ENCODE data around the gene ANKUB1. TPM values are rescaled to one million over a fixed set of nuclear protein-coding genes. Genes with fewer than 3 reads are reported as not detected.

The ANKUB1 gene
- total and polyA plus RNA-seq, 9 of the 15 experiments (the other 6 are each of a cell fraction or from before 2014, with no cell fraction given): not detected

- ChIA-PET CTCF (ENCODE audit: low intra/inter-chr PET ratio) (no interaction called here), POLR2A (no interaction called here)
- no peak overlapping the region for H3K27ac ChIP-seq (ENCODE audit: extremely low read depth, low read depth, low read length)
- no peak overlapping the region for H3K4me3 ChIP-seq
- no peak overlapping the region for H3K9ac ChIP-seq (ENCODE audit: insufficient read depth in 1 of 2, low read depth in 2 of 2, low read length in 2 of 2)
- H3K79me2 ChIP-seq (ENCODE audit: control insufficient read depth, insufficient read depth, low read length): no peaks in the 10 kb centered on the region
- in situ Hi-C loops (cut with MboI): no loop called here
- intact Hi-C loops (cut with micrococcal nuclease): no loop called here
- no peaks in the 10 kb centered on the region for H3K27me3 ChIP-seq (ENCODE audit: control insufficient read depth in 2 of 2, insufficient read depth in 2 of 2, low read length in 2 of 2)
- H3K4me1 ChIP-seq (replicated peaks in 1 of 2; ENCODE audit: control insufficient read depth in 2 of 2, insufficient read depth in 2 of 2, low read length in 2 of 2): no peaks in the 10 kb centered on the region
- H2AFZ ChIP-seq (ENCODE audit: low read depth, low read length): no peak overlapping the region
- no peaks in the 10 kb centered on the region for H3K9me1 ChIP-seq (ENCODE audit: control insufficient read depth, insufficient read depth, low read length)
- no peak for FAIRE-seq
- 6% methylated on average over 2 of the region's 2 CpGs for WGBS (ENCODE audit: insufficient coverage, low coverage, missing lambda C conversion rate)
- DNase-seq (ENCODE audit: extremely low read depth in 1 of 4, low spot score in 3 of 4): no peak
- ATAC-seq: no peak
- no peak for TF ChIP-seq TSC22D4 (tag; IDR thresholded peaks at IDR 0.05)
- TF ChIP-seq TAF9B (IDR thresholded peaks at IDR 0.05; ENCODE audit: partially characterized antibody): no peak
- TF ChIP-seq CBX3 (IDR thresholded peaks at IDR 0.05; ENCODE audit: borderline replicate concordance in 1 of 2, low read length in 2 of 2): 0 out of 3 replicates have a peak, but pooled peaks of 1 of the 2 experiments have one; percentile 53
- no peak overlapping the region for H3K4me2 ChIP-seq (ENCODE audit: insufficient read depth, low read length)
- H4K20me1 ChIP-seq (replicated peaks; ENCODE audit: control insufficient read depth, insufficient read depth, low read length): no peaks in the 10 kb centered on the region
- no peaks in the 10 kb centered on the region for H3K36me3 ChIP-seq (ENCODE audit: control insufficient read depth, insufficient read depth, low read length)
- H3K9me3 ChIP-seq (replicated peaks; ENCODE audit: control insufficient read depth, insufficient read depth, low read depth, low read length): no peaks in the 10 kb centered on the region
- no TSS peak for BruUV-seq (replicated peaks)
Measured at GRCh38 chr3:149720918-149721317, 71.4 kb downstream of the ANKUB1 start.

GRCh38 chr3:149717391-149718056 is 74.8 kb downstream of the ANKUB1 start:
- no peak overlapping the region for H3K4me2 ChIP-seq (ENCODE audit: insufficient read depth, low read length)
- in situ Hi-C loops (cut with MboI): loop anchor here (5.0 kb wide), 1 partner anchor 195 kb away; no protein-coding TSS in a partner anchor
- 0% methylated on average over 2 of the region's 2 CpGs for WGBS (ENCODE audit: insufficient coverage, low coverage, missing lambda C conversion rate)
- H3K4me1 ChIP-seq (replicated peaks in 1 of 2; ENCODE audit: control insufficient read depth in 2 of 2, insufficient read depth in 2 of 2, low read length in 2 of 2): peaks cover 0 to 11% of the 10 kb centered on the region in 2 experiments; a peak in 1 of 5 replicates
- ATAC-seq (peak; percentile 75), DNase-seq (ENCODE audit: extremely low read depth in 1 of 4, low spot score in 3 of 4) (peak; percentile 30 to 49 (median 38)), FAIRE-seq (peak; percentile 86)
- no peaks in the 10 kb centered on the region for H3K9me3 ChIP-seq (replicated peaks; ENCODE audit: control insufficient read depth, insufficient read depth, low read depth, low read length)
- no peak overlapping the region for H3K4me3 ChIP-seq
- intact Hi-C loops (cut with micrococcal nuclease): loop anchor here (1.0 to 5.0 kb wide), 3 partner anchors 150 to 205 kb away; no protein-coding TSS in a partner anchor
- CTCF ChIA-PET (ENCODE audit: low intra/inter-chr PET ratio): interaction anchor here (0.7 to 1.5 kb wide), 3 partner anchors 149 to 223 kb away, joined by 3 to 11 read pairs (median 4); no protein-coding TSS in a partner anchor
- H3K9ac ChIP-seq (ENCODE audit: insufficient read depth in 1 of 2, low read depth in 2 of 2, low read length in 2 of 2): no peak overlapping the region
- no peaks in the 10 kb centered on the region for H4K20me1 ChIP-seq (replicated peaks; ENCODE audit: control insufficient read depth, insufficient read depth, low read length)
- H3K27ac ChIP-seq (ENCODE audit: extremely low read depth, low read depth, low read length): no peak overlapping the region
- BruUV-seq (replicated peaks): no TSS peak
- POLR2A ChIA-PET: interaction anchor here (1.2 kb wide), 1 partner anchor 10 kb away, joined by 3 read pairs; no protein-coding TSS in a partner anchor
- H2AFZ ChIP-seq (ENCODE audit: low read depth, low read length): no peak overlapping the region
- peaks cover 0 to 23% of the 10 kb centered on the region in 2 experiments; a peak in 2 of 5 replicates for H3K27me3 ChIP-seq (ENCODE audit: control insufficient read depth in 2 of 2, insufficient read depth in 2 of 2, low read length in 2 of 2)
- no peaks in the 10 kb centered on the region for H3K79me2 ChIP-seq (ENCODE audit: control insufficient read depth, insufficient read depth, low read length)
- H3K36me3 ChIP-seq (ENCODE audit: control insufficient read depth, insufficient read depth, low read length): no peaks in the 10 kb centered on the region
- no peaks in the 10 kb centered on the region for H3K9me1 ChIP-seq (ENCODE audit: control insufficient read depth, insufficient read depth, low read length)
- TF ChIP-seq SMC3 (conservative IDR thresholded peaks at IDR 0.05; ENCODE audit: insufficient read depth, low read depth, low read length) (peak; percentile 68), REST (IDR thresholded peaks at IDR 0.05; ENCODE audit: borderline replicate concordance) (peak; percentile 48; the same call in 1 of the 2 replicates), REST (CRISPR knock-in tag; IDR thresholded peaks at IDR 0.05; ENCODE audit: low read depth) (no peak)
